Measurements from ENCODE around the gene KLF14.

KLF14 gene

GRCh38 chr7:130723784-130724183 lies 10.2 kb downstream of the KLF14 start:
- DNase-seq: no peak
- H3K4me1 Mint-ChIP-seq: no peaks in the 10 kb centered on the region
- H3K9me3 Mint-ChIP-seq: no peaks in the 10 kb centered on the region
- peaks cover 31% of the 10 kb centered on the region for H3K27me3 Mint-ChIP-seq (ENCODE audit: low read depth, poor library complexity)
- TF ChIP-seq CTCF (IDR thresholded peaks at IDR 0.05): no peak
- no peaks in the 10 kb centered on the region for H3K36me3 Mint-ChIP-seq (ENCODE audit: low read depth)
- no peak overlapping the region for H3K27ac Mint-ChIP-seq
- H3K4me3 Mint-ChIP-seq: no peak overlapping the region

- no peaks in the 10 kb centered on the region for H3K36me3 Mint-ChIP-seq (ENCODE audit: low read depth)
- peak; percentile 62 for TF ChIP-seq CTCF (IDR thresholded peaks at IDR 0.05)
- H3K9me3 Mint-ChIP-seq: no peaks in the 10 kb centered on the region
- no peak overlapping the region for H3K4me3 Mint-ChIP-seq
- DNase-seq: peak; percentile 73
- H3K4me1 Mint-ChIP-seq: peaks cover 7% of the 10 kb centered on the region
- H3K27me3 Mint-ChIP-seq (ENCODE audit: low read depth, poor library complexity): peaks cover 13% of the 10 kb centered on the region
- no peak overlapping the region for H3K27ac Mint-ChIP-seq
Observed at GRCh38 chr7:130721486-130722277, 12.3 kb downstream of the KLF14 start.

GRCh38 chr7:130719541-130719940 lies 14.5 kb downstream of the KLF14 start:
- no peak for DNase-seq
- no peaks in the 10 kb centered on the region for H3K9me3 Mint-ChIP-seq
- H3K27me3 Mint-ChIP-seq (ENCODE audit: low read depth, poor library complexity): peaks cover 9% of the 10 kb centered on the region
- no peak for TF ChIP-seq CTCF (IDR thresholded peaks at IDR 0.05)
- peaks cover 8% of the 10 kb centered on the region for H3K4me1 Mint-ChIP-seq
- no peak overlapping the region for H3K4me3 Mint-ChIP-seq
- H3K36me3 Mint-ChIP-seq (ENCODE audit: low read depth): no peaks in the 10 kb centered on the region
- no peak overlapping the region for H3K27ac Mint-ChIP-seq

DNA sequence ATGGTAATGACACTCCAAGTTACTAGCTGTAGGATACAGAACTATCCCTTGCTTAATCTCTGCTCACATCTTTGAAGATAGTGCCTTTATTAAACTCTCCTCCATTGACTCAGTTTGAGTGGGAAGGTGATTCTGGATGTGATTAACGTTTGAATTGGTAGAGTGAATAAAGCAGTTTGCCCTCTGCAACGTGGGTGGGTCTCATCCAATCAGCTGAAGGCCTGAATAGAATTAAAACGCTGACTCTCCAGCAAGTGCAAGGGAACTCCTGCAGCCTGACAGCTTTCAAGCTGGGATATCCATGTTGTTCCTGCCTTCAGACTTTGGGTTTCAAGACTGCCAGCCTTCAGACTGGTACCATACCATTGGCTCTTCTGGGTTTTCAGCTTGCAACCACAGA lies 21.6 kb downstream of the KLF14 start:
- no peak overlapping the region for H3K27ac Mint-ChIP-seq
- no peak for TF ChIP-seq CTCF (IDR thresholded peaks at IDR 0.05)
- no peak for DNase-seq
- peaks cover 20% of the 10 kb centered on the region for H3K4me1 Mint-ChIP-seq
- H3K36me3 Mint-ChIP-seq (ENCODE audit: low read depth): no peaks in the 10 kb centered on the region
- H3K9me3 Mint-ChIP-seq: no peaks in the 10 kb centered on the region
- no peak overlapping the region for H3K4me3 Mint-ChIP-seq
- H3K27me3 Mint-ChIP-seq (ENCODE audit: low read depth, poor library complexity): peaks cover 17% of the 10 kb centered on the region

- no peak overlapping the region for H3K27ac Mint-ChIP-seq
- H3K36me3 Mint-ChIP-seq (ENCODE audit: low read depth): peaks cover 5% of the 10 kb centered on the region
- peaks cover 16% of the 10 kb centered on the region for H3K9me3 Mint-ChIP-seq
- H3K4me3 Mint-ChIP-seq: no peak overlapping the region
- H3K4me1 Mint-ChIP-seq: peaks cover 8% of the 10 kb centered on the region
- no peak for DNase-seq
- no peak for TF ChIP-seq CTCF (IDR thresholded peaks at IDR 0.05)
- peaks cover 17% of the 10 kb centered on the region for H3K27me3 Mint-ChIP-seq (ENCODE audit: low read depth, poor library complexity)
Observed at GRCh38 chr7:130708766-130709165, 25.2 kb downstream of the KLF14 start.

GRCh38 chr7:130708001-130708400 lies 26.0 kb downstream of the KLF14 start:
- DNase-seq: no peak
- H3K27me3 Mint-ChIP-seq (ENCODE audit: low read depth, poor library complexity): peaks cover 17% of the 10 kb centered on the region
- TF ChIP-seq CTCF (IDR thresholded peaks at IDR 0.05): no peak
- peaks cover 5% of the 10 kb centered on the region for H3K36me3 Mint-ChIP-seq (ENCODE audit: low read depth)
- H3K4me1 Mint-ChIP-seq: peaks cover 4% of the 10 kb centered on the region
- H3K9me3 Mint-ChIP-seq: peaks cover 16% of the 10 kb centered on the region
- no peak overlapping the region for H3K4me3 Mint-ChIP-seq
- no peak overlapping the region for H3K27ac Mint-ChIP-seq

Measured in nephron progenitor cell (in vitro differentiated cells).